ENCODE measurements around the gene RSAD2. TPM values are rescaled to one million over a fixed set of nuclear protein-coding genes. Genes with fewer than 3 reads are reported as not detected.

RSAD2 gene
- total RNA-seq, 1 experiment from 2014 or later = not detected

GRCh38 chr2:6893876-6894482, 16.4 kb downstream of the RSAD2 start:
- Mint-ChIP-seq H3K27me3 (ENCODE audit: low read depth) (peaks cover 5% of the 10 kb centered on the region), H3K4me3 (no peak overlapping the region), H3K36me3 (peaks cover 5% of the 10 kb centered on the region), H3K9me3 (peaks cover 16% of the 10 kb centered on the region), H3K4me1 (no peaks in the 10 kb centered on the region), H3K27ac (no peak overlapping the region)
- DNase-seq (ENCODE audit: low spot score) = no peak
- POLR2A ChIA-PET = no interaction called here
- TF ChIP-seq NR2C2 (CRISPR knock-in tag; IDR thresholded peaks at IDR 0.05) = no peak
- TF ChIP-seq ATF2 (CRISPR knock-in tag; IDR thresholded peaks at IDR 0.05; ENCODE audit: borderline replicate concordance, low read depth) = no peak
- no peak for TF ChIP-seq IRF1 (CRISPR knock-in tag; IDR thresholded peaks at IDR 0.05)
- TF ChIP-seq, protein P1, sequence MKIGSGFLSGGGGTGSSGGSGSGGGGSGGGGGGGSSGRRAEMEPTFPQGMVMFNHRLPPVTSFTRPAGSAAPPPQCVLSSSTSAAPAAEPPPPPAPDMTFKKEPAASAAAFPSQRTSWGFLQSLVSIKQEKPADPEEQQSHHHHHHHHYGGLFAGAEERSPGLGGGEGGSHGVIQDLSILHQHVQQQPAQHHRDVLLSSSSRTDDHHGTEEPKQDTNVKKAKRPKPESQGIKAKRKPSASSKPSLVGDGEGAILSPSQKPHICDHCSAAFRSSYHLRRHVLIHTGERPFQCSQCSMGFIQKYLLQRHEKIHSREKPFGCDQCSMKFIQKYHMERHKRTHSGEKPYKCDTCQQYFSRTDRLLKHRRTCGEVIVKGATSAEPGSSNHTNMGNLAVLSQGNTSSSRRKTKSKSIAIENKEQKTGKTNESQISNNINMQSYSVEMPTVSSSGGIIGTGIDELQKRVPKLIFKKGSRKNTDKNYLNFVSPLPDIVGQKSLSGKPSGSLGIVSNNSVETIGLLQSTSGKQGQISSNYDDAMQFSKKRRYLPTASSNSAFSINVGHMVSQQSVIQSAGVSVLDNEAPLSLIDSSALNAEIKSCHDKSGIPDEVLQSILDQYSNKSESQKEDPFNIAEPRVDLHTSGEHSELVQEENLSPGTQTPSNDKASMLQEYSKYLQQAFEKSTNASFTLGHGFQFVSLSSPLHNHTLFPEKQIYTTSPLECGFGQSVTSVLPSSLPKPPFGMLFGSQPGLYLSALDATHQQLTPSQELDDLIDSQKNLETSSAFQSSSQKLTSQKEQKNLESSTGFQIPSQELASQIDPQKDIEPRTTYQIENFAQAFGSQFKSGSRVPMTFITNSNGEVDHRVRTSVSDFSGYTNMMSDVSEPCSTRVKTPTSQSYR (CRISPR knock-in tag; IDR thresholded peaks at IDR 0.05) = no peak
- no peak for TF ChIP-seq ATF1 (CRISPR knock-in tag; IDR thresholded peaks at IDR 0.05)
- TF ChIP-seq ERG (CRISPR knock-in tag; IDR thresholded peaks at IDR 0.05) = no peak
- no peak for TF ChIP-seq CREB1 (CRISPR knock-in tag; IDR thresholded peaks at IDR 0.05)
- TF ChIP-seq FOXK1 (CRISPR knock-in tag; IDR thresholded peaks at IDR 0.05) = no peak
- TF ChIP-seq EMX1 (CRISPR knock-in tag; IDR thresholded peaks at IDR 0.05) = no peak
- TF ChIP-seq NFATC4 (CRISPR knock-in tag; IDR thresholded peaks at IDR 0.05) = no peak
- TF ChIP-seq RELA (CRISPR knock-in tag; IDR thresholded peaks at IDR 0.05; ENCODE audit: borderline replicate concordance) = no peak
- TF ChIP-seq HMGXB4 (CRISPR knock-in tag; IDR thresholded peaks at IDR 0.05) = no peak
- TF ChIP-seq, protein P2, sequence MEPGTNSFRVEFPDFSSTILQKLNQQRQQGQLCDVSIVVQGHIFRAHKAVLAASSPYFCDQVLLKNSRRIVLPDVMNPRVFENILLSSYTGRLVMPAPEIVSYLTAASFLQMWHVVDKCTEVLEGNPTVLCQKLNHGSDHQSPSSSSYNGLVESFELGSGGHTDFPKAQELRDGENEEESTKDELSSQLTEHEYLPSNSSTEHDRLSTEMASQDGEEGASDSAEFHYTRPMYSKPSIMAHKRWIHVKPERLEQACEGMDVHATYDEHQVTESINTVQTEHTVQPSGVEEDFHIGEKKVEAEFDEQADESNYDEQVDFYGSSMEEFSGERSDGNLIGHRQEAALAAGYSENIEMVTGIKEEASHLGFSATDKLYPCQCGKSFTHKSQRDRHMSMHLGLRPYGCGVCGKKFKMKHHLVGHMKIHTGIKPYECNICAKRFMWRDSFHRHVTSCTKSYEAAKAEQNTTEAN (CRISPR knock-in tag; IDR thresholded peaks at IDR 0.05) = no peak
- TF ChIP-seq MLX (CRISPR knock-in tag; IDR thresholded peaks at IDR 0.05) = no peak
- TF ChIP-seq ZNF396 (CRISPR knock-in tag; IDR thresholded peaks at IDR 0.05; ENCODE audit: borderline replicate concordance) = no peak
- CTCF ChIA-PET = no interaction called here
- ATAC-seq = no peak

Measured in WTC11 (cell line).